ENCODE results near the gene TMEM53.

TMEM53 gene

DNA sequence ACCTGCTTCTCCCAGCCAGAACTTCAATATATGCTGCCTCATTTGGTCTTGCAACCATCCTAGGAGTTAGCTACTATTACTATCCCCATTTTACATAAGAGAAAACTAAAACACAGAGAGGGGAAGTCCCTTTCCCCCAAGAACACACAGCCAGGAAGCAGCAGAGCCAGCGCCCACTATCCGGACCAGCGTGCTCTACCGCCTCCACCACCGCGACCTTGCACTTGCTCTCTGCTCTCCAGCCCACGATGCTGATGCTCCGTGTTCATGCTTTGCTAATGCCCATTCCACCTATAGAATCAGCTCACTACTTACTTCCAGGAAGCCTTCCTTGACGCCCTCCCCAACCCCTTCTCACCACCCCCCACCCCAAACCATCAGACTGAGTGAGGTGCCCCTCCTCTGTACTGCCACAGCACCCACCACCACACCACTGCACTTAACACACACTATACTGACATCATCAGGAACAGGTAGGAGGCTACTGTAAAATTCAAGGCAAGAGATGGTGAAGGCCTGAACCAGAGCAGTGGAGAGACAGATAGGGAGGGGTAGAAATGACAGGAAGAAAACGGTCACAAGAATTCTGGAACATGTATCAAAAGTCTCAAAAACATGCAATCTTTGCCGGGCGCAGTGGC is 9.4 kb downstream of the TMEM53 start:
- H2AFZ ChIP-seq (ENCODE audit: low read depth, low read length, severe bottlenecking) = no peak overlapping the region
- no peak overlapping the region for H3K4me2 ChIP-seq (ENCODE audit: low read depth, low read length, poor library complexity, severe bottlenecking)
- no peak overlapping the region for H3K27ac ChIP-seq (ENCODE audit: low read depth, low read length)

DNA sequence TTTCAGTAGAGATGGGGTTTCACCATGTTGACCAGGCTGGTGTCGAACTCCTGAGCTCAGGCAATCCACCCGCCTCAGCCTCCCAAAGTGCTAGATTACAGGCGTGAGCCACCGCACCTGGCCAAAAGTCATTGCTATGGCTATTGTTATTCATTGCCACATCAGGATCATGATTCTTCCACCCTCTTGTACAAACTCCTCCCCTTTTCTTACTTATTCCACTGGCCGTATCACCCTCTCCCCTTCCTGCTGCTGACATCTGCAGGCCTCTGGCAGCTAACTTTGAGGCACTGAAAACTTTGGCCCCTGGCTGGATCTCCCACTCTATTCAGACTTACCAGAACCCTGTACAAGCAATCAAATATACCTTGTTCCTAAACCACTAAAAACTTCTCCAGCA is 10.9 kb downstream of the TMEM53 start:
- no peaks in the 10 kb centered on the region for H3K9me3 ChIP-seq (ENCODE audit: insufficient read depth, low read length)
- H2AFZ ChIP-seq (ENCODE audit: low read depth, low read length, severe bottlenecking) = no peak overlapping the region
- no peaks in the 10 kb centered on the region for H3K9me2 ChIP-seq (replicated peaks; ENCODE audit: insufficient read depth, low read length)
- H3K4me3 ChIP-seq (ENCODE audit: insufficient read depth, low read length, poor library complexity, severe bottlenecking) = no peak overlapping the region
- H3K27ac ChIP-seq (ENCODE audit: low read depth, low read length) = no peak overlapping the region
- no peaks in the 10 kb centered on the region for H3K27me3 ChIP-seq (ENCODE audit: low read length)
- H3K4me2 ChIP-seq (ENCODE audit: low read depth, low read length, poor library complexity, severe bottlenecking) = no peak overlapping the region
- H3F3A ChIP-seq (ENCODE audit: insufficient read depth) = no peaks in the 10 kb centered on the region
- H3K9ac ChIP-seq (ENCODE audit: low read length) = no peak overlapping the region
- no peaks in the 10 kb centered on the region for H4K20me1 ChIP-seq (ENCODE audit: low read depth, low read length)
- TF ChIP-seq, protein P1, sequence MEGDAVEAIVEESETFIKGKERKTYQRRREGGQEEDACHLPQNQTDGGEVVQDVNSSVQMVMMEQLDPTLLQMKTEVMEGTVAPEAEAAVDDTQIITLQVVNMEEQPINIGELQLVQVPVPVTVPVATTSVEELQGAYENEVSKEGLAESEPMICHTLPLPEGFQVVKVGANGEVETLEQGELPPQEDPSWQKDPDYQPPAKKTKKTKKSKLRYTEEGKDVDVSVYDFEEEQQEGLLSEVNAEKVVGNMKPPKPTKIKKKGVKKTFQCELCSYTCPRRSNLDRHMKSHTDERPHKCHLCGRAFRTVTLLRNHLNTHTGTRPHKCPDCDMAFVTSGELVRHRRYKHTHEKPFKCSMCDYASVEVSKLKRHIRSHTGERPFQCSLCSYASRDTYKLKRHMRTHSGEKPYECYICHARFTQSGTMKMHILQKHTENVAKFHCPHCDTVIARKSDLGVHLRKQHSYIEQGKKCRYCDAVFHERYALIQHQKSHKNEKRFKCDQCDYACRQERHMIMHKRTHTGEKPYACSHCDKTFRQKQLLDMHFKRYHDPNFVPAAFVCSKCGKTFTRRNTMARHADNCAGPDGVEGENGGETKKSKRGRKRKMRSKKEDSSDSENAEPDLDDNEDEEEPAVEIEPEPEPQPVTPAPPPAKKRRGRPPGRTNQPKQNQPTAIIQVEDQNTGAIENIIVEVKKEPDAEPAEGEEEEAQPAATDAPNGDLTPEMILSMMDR (IDR thresholded peaks at IDR 0.05; ENCODE audit: insufficient read depth, low read length, poor library complexity, severe bottlenecking) = no peak
- no peak for TF ChIP-seq EZH2phosphoT487 (conservative IDR thresholded peaks at IDR 0.05; ENCODE audit: low read length)
- no peaks in the 10 kb centered on the region for H3K79me2 ChIP-seq (ENCODE audit: insufficient read depth, low read length)
- no peaks in the 10 kb centered on the region for H3K36me3 ChIP-seq (ENCODE audit: low read length)

More for the DNA sequence above, 9.4 kb downstream of the TMEM53 start:
- Histone ChIP-seq H3K4me3 (ENCODE audit: insufficient read depth, low read length, poor library complexity, severe bottlenecking) (no peak overlapping the region), H3K9ac (ENCODE audit: low read length) (no peak overlapping the region), H3K79me2 (ENCODE audit: insufficient read depth, low read length) (no peaks in the 10 kb centered on the region), H4K20me1 (ENCODE audit: low read depth, low read length) (no peaks in the 10 kb centered on the region), H3K27me3 (ENCODE audit: low read length) (no peaks in the 10 kb centered on the region), H3K9me2 (replicated peaks; ENCODE audit: insufficient read depth, low read length) (no peaks in the 10 kb centered on the region), H3K9me3 (ENCODE audit: insufficient read depth, low read length) (no peaks in the 10 kb centered on the region), H3K36me3 (ENCODE audit: low read length) (no peaks in the 10 kb centered on the region), H3F3A (ENCODE audit: insufficient read depth) (no peaks in the 10 kb centered on the region)
- no peak for TF ChIP-seq EZH2phosphoT487 (conservative IDR thresholded peaks at IDR 0.05; ENCODE audit: low read length)
- TF ChIP-seq, protein P1 (IDR thresholded peaks at IDR 0.05; ENCODE audit: insufficient read depth, low read length, poor library complexity, severe bottlenecking) = no peak

DNA sequence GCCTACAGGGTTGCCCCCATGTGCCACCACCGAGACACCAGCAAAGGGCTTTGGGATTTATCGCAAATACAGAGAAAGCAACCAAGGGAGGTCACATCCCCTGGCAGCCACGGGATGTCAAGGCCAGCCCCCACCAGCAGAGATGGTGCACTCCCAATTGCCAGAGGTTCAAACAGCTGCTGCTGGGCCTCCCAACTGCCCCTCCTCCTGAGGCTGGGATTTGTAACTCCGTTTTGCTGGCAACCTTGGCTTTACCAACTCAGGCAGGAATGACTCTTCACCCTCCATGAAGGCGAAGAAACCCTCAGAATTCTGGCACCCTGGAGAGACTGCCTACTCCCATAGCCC is 11.6 kb downstream of the TMEM53 start:
- no peaks in the 10 kb centered on the region for H3K36me3 ChIP-seq (ENCODE audit: low read length)
- no peak for TF ChIP-seq EZH2phosphoT487 (conservative IDR thresholded peaks at IDR 0.05; ENCODE audit: low read length)
- TF ChIP-seq, protein P1 (IDR thresholded peaks at IDR 0.05; ENCODE audit: insufficient read depth, low read length, poor library complexity, severe bottlenecking) = no peak
- no peaks in the 10 kb centered on the region for H3K79me2 ChIP-seq (ENCODE audit: insufficient read depth, low read length)
- H3K27ac ChIP-seq (ENCODE audit: low read depth, low read length) = no peak overlapping the region
- H4K20me1 ChIP-seq (ENCODE audit: low read depth, low read length) = no peaks in the 10 kb centered on the region
- no peaks in the 10 kb centered on the region for H3K27me3 ChIP-seq (ENCODE audit: low read length)
- no peak overlapping the region for H3K4me3 ChIP-seq (ENCODE audit: insufficient read depth, low read length, poor library complexity, severe bottlenecking)
- H3F3A ChIP-seq (ENCODE audit: insufficient read depth) = no peaks in the 10 kb centered on the region
- H3K9me3 ChIP-seq (ENCODE audit: insufficient read depth, low read length) = no peaks in the 10 kb centered on the region
- H3K4me2 ChIP-seq (ENCODE audit: low read depth, low read length, poor library complexity, severe bottlenecking) = no peak overlapping the region
- no peak overlapping the region for H3K9ac ChIP-seq (ENCODE audit: low read length)
- H2AFZ ChIP-seq (ENCODE audit: low read depth, low read length, severe bottlenecking) = no peak overlapping the region
- H3K9me2 ChIP-seq (replicated peaks; ENCODE audit: insufficient read depth, low read length) = no peaks in the 10 kb centered on the region

All from SU-DHL-6 (cell line).